Measurements from ENCODE around the gene SHISA9.

The SHISA9 gene

GRCh38 chr16:13269905-13270528 is 368.6 kb downstream of the SHISA9 start:
- no peak for DNase-seq (ENCODE audit: low read depth)

GRCh38 chr16:13270602-13271001 is 369.2 kb downstream of the SHISA9 start:
- no peak for DNase-seq (ENCODE audit: low read depth)

GRCh38 chr16:13289515-13289914 is 388.1 kb downstream of the SHISA9 start:
- DNase-seq (ENCODE audit: low read depth), result no peak
